Neural progenitor cell (in vitro differentiated cells): ENCODE measurements around the gene H1-8.

ENCODE experiments used
- CTCF ChIP-seq: fragments of 200-600 bp; sonication (generic); IDR thresholded peaks from 2 replicates; pipeline ENCODE4 v1.5.1; 2017; ENCODE audit warnings: antibody characterized with exemption, mild to moderate bottlenecking
- EZH2 ChIP-seq: fragments of 200-600 bp; sonication (generic); IDR thresholded peaks from 2 replicates; pipeline ENCODE4 v1.6.1; 2017; ENCODE audit warnings: antibody characterized with exemption, mild to moderate bottlenecking, moderate library complexity

GRCh38 chr3:129565902-129566301, 22.9 kb downstream of the H1-8 start:
- no peak for TF ChIP-seq CTCF
- no peak for TF ChIP-seq EZH2
